Thymus (tissue), 11 donors: ENCODE data around the gene TM4SF18. TPM values are rescaled to one million over a fixed set of nuclear protein-coding genes. Genes with fewer than 3 reads are reported as not detected.

Experiments
- DNase-seq, 9 donors: peaks; one replicate each; pipeline ENCODE4 v3.0.0-alpha.2; 2013; ENCODE audit warnings: low spot score in 9 of 9, low read depth in 6 of 9, missing footprints in 1 of 9
- H3K27ac ChIP-seq, 2 donors: one replicate each; pipeline ENCODE4 v1.5.1; 2013; ENCODE audit warnings: control low read depth in 1 of 2, low read depth in 1 of 2, low read length in 1 of 2, mild to moderate bottlenecking in 1 of 2, moderate library complexity in 1 of 2
- H3K27me3 ChIP-seq, 2 donors: one replicate each; pipeline ENCODE4 v1.5.1; 2013; ENCODE audit warnings: low read length in 1 of 2; ENCODE audit not compliant: control insufficient read depth in 2 of 2, insufficient read depth in 1 of 2
- H3K36me3 ChIP-seq, 2 donors: one replicate each; pipeline ENCODE4 v1.5.1; 2013; ENCODE audit warnings: low read length in 1 of 2, mild to moderate bottlenecking in 1 of 2, moderate library complexity in 1 of 2; ENCODE audit not compliant: control insufficient read depth in 2 of 2, insufficient read depth in 2 of 2
- H3K4me1 ChIP-seq, 2 donors: one replicate each; pipeline ENCODE4 v1.5.1; 2013; ENCODE audit warnings: low read length in 2 of 2; ENCODE audit not compliant: control insufficient read depth in 2 of 2, insufficient read depth in 2 of 2
- H3K4me3 ChIP-seq, 2 donors: one replicate each; pipeline ENCODE4 v1.5.1; 2013; ENCODE audit warnings: low read length in 2 of 2, control low read depth in 1 of 2, mild to moderate bottlenecking in 1 of 2
- H3K9me3 ChIP-seq, 2 donors: one replicate each; pipeline ENCODE4 v1.5.1; 2013; ENCODE audit warnings: low read length in 1 of 2, mild to moderate bottlenecking in 1 of 2; ENCODE audit not compliant: control insufficient read depth in 2 of 2, insufficient read depth in 1 of 2
- WGBS: extraction: QIAGEN DNeasy Blood & Tissue Kit; methylation state at CpG from one replicate; pipeline ENCODE4 v1.1.7; 2013; 5-methylcytosine and 5-hydroxymethylcytosine counted together
- polyA plus RNA-seq: library from polyadenylated mRNA; stranded (reverse); fragments of 200-250 nt; gene quantifications from one replicate; pipeline ENCODE4 v1.2.3, GENCODE V29; 2013
- total RNA-seq: library from RNA; stranded (reverse); fragments of 120-200 nt; gene quantifications from one replicate; pipeline ENCODE4 v1.2.4, GENCODE V29; 2013
- donor health status: healthy.

TM4SF18 gene
- total and polyA plus RNA-seq, 2 donors: 0.66 to 3.2 TPM

- no peaks in the 10 kb centered on the region for H3K4me1 ChIP-seq
- no peaks in the 10 kb centered on the region for H3K27me3 ChIP-seq
- no peaks in the 10 kb centered on the region for H3K9me3 ChIP-seq
- 93% methylated on average over 2 of the region's 2 CpGs for WGBS
- H3K4me3 ChIP-seq: no peak overlapping the region
- no peaks in the 10 kb centered on the region for H3K36me3 ChIP-seq
- no peak for DNase-seq
- H3K27ac ChIP-seq: no peak overlapping the region
Measured at GRCh38 chr3:149270180-149270579, 63.3 kb downstream of the TM4SF18 start.

GRCh38 chr3:149269687-149270086 is 63.7 kb downstream of the TM4SF18 start:
- WGBS: over 99% methylated on average over 7 of the region's 7 CpGs
- no peaks in the 10 kb centered on the region for H3K9me3 ChIP-seq
- H3K27me3 ChIP-seq: no peaks in the 10 kb centered on the region
- H3K4me3 ChIP-seq: no peak overlapping the region
- H3K36me3 ChIP-seq: no peaks in the 10 kb centered on the region
- H3K4me1 ChIP-seq: no peaks in the 10 kb centered on the region
- no peak for DNase-seq
- no peak overlapping the region for H3K27ac ChIP-seq

Other genes starting within 250 kb of the TM4SF18 start
- 28.5 TPM for gene HLTF, start 247.1 kb downstream of the TM4SF18 start, total RNA-seq
- gene HLTF, start 247.1 kb downstream of the TM4SF18 start, polyA plus RNA-seq: 11.3 TPM
- 17.7 TPM for gene HPS3, start 204.0 kb downstream of the TM4SF18 start, total RNA-seq
- 26.3 TPM for gene HPS3, start 204.0 kb downstream of the TM4SF18 start, polyA plus RNA-seq
- 0.19 TPM for gene CP, start 111.8 kb downstream of the TM4SF18 start, total RNA-seq
- gene CP, start 111.8 kb downstream of the TM4SF18 start, polyA plus RNA-seq: 4.2 TPM
- 12.9 TPM for gene TM4SF1, start 44.0 kb upstream of the TM4SF18 start, total RNA-seq
- gene TM4SF1, start 44.0 kb upstream of the TM4SF18 start, polyA plus RNA-seq: 38.8 TPM
- gene TM4SF4, start 141.1 kb upstream of the TM4SF18 start, total RNA-seq: 0.09 TPM
- gene TM4SF4, start 141.1 kb upstream of the TM4SF18 start, polyA plus RNA-seq: 0.07 TPM